B cell (primary cell): ENCODE measurements around the gene OSBPL1A. TPM values are rescaled to one million over a fixed set of nuclear protein-coding genes. Genes with fewer than 3 reads are reported as not detected.

Experiments used
- ATAC-seq: fragments of 200-7000 bp; cut with Tn5 transposase; one replicate; pipeline ENCODE4 v1.10.0; 2021; ENCODE audit warnings: low read depth, mild to moderate bottlenecking, moderate number of reproducible peaks, moderate library complexity
- CTCF ChIA-PET: fragments of 350-600 bp; sonication (Branson Sonifier 250); formaldehyde crosslinking; loops from one replicate; lab custom pipeline; 2021; ENCODE audit warnings: antibody characterized with exemption, inconsistent platforms; lab: Charles Lee
- POLR2A ChIA-PET: fragments of 350-600 bp; sonication (Branson Sonifier 250); formaldehyde crosslinking; loops from one replicate; lab custom pipeline; 2021; ENCODE audit warnings: antibody characterized with exemption; lab: Charles Lee
- DNase-seq: peaks from one replicate; pipeline ENCODE4 v3.0.0; 2013
- H2AFZ ChIP-seq: 2 replicates; pipeline ENCODE4 v1.6.1; 2012; ENCODE audit warnings: mild to moderate bottlenecking, low read depth, low read length; ENCODE audit not compliant: insufficient read depth, poor library complexity, severe bottlenecking
- H3K27ac ChIP-seq, 2 donors: 1 replicate in 1 of 2; 2 replicates in 1 of 2; pipeline ENCODE4 v1.5.1; 2012 to 2013; ENCODE audit warnings: low read length in 2 of 2, mild to moderate bottlenecking in 2 of 2, moderate library complexity in 1 of 2
- H3K27me3 ChIP-seq, 4 experiments: fragments of 200-600 bp in 1 of 4; sonication (generic) in 1 of 4; replicated peaks in 1 of 4; 1 replicate in 2 of 4; 2 replicates in 2 of 4; pipeline versions ENCODE4 v1.6.1 to v1.7.0; 2013 to 2016; ENCODE audit warnings: low read length in 3 of 4, mild to moderate bottlenecking in 2 of 4, mixed read lengths in 1 of 4, moderate library complexity in 1 of 4; ENCODE audit not compliant: insufficient read depth in 4 of 4, control insufficient read depth in 3 of 4; ENCODE audit errors: control extremely low read depth in 1 of 4
- H3K36me3 ChIP-seq, 2 experiments: replicated peaks in 1 of 2; 1 replicate in 1 of 2; 2 replicates in 1 of 2; pipeline versions ENCODE4 v1.6.1 to v1.7.1; 2013; ENCODE audit warnings: low read length in 1 of 2; ENCODE audit not compliant: insufficient read depth in 2 of 2, control insufficient read depth in 1 of 2; ENCODE audit errors: control extremely low read depth in 1 of 2, extremely low read depth in 1 of 2
- H3K4me1 ChIP-seq, 2 donors: fragments of 200-600 bp in 1 of 2; sonication (generic) in 1 of 2; 1 replicate in 1 of 2; 2 replicates in 1 of 2; pipeline versions ENCODE4 v1.5.1 to v1.6.1; 2013 to 2017; ENCODE audit warnings: low read length in 2 of 2; ENCODE audit not compliant: control insufficient read depth in 2 of 2, insufficient read depth in 2 of 2
- H3K4me2 ChIP-seq: replicated peaks from 2 replicates; pipeline ENCODE3; 2012; ENCODE audit warnings: mild to moderate bottlenecking, low read depth, low read length; ENCODE audit not compliant: poor library complexity, severe bottlenecking
- H3K4me3 ChIP-seq, 5 experiments: fragments of 200-600 bp in 1 of 5; sonication (generic) in 1 of 5; 1 replicate in 3 of 5; 2 replicates in 2 of 5; pipeline versions ENCODE4 v1.5.1 to v1.7.0; 2011 to 2016; ENCODE audit warnings: low read length in 4 of 5, mild to moderate bottlenecking in 4 of 5, low read depth in 2 of 5, control low read depth in 1 of 5, moderate library complexity in 1 of 5; ENCODE audit not compliant: insufficient read depth in 1 of 5; ENCODE audit errors: control extremely low read depth in 1 of 5, extremely low read depth in 1 of 5
- H3K79me2 ChIP-seq: fragments of 200-600 bp; sonication (generic); one replicate; pipeline ENCODE4 v1.6.0; 2016; ENCODE audit warnings: low read length; ENCODE audit not compliant: control insufficient read depth, insufficient read depth
- H3K9ac ChIP-seq: fragments of 200-600 bp; sonication (generic); 2 replicates; pipeline ENCODE4 v1.6.1; 2017; ENCODE audit warnings: mild to moderate bottlenecking, low read length, moderate library complexity
- H3K9me3 ChIP-seq, 3 donors: one replicate each; pipeline versions ENCODE4 v1.6.1 to v1.7.1; 2013; ENCODE audit warnings: low read length in 2 of 3; ENCODE audit not compliant: control insufficient read depth in 2 of 3, insufficient read depth in 1 of 3; ENCODE audit errors: control extremely low read depth in 1 of 3
- H4K20me1 ChIP-seq: 2 replicates; pipeline ENCODE4 v1.6.0; 2012; ENCODE audit warnings: mild to moderate bottlenecking, low read length; ENCODE audit not compliant: insufficient read depth, control insufficient read depth, poor library complexity, severe bottlenecking
- H3K27ac Mint-ChIP-seq: one replicate; pipeline ENCODE4 v1.8.0; 2021; ENCODE audit warnings: mixed read lengths
- H3K27me3 Mint-ChIP-seq: one replicate; pipeline ENCODE4 v1.8.0; 2021; ENCODE audit warnings: mixed read lengths
- H3K4me1 Mint-ChIP-seq: one replicate; pipeline ENCODE4 v1.8.0; 2021; ENCODE audit warnings: mixed read lengths
- H3K4me3 Mint-ChIP-seq: one replicate; pipeline ENCODE4 v1.8.0; 2021; ENCODE audit warnings: mixed read lengths
- H3K9me3 Mint-ChIP-seq: one replicate; pipeline ENCODE4 v1.8.0; 2022; ENCODE audit warnings: mixed read lengths; ENCODE audit not compliant: insufficient read depth
- CTCF ChIP-seq: fragments of 200-600 bp; IDR thresholded peaks from one replicate; pipeline ENCODE4 v1.8.0; 2022; ENCODE audit warnings: antibody characterized with exemption, mild to moderate bottlenecking
- EZH2 ChIP-seq: IDR thresholded peaks from 2 replicates; pipeline ENCODE4 v1.6.1; 2012; ENCODE audit warnings: borderline replicate concordance, low read depth, mild to moderate bottlenecking, moderate library complexity, low read length; ENCODE audit not compliant: insufficient read depth, poor library complexity, severe bottlenecking
- WGBS: methylation state at CpG from one replicate; pipeline ENCODE4 v1.1.5; 2013; ENCODE audit warnings: missing lambda C conversion rate; ENCODE audit not compliant: insufficient coverage; 5-methylcytosine and 5-hydroxymethylcytosine counted together
- intact Hi-C: fragments of 100-400 bp; cut with micrococcal nuclease; formaldehyde crosslinking; loops from one replicate; pipeline ENCODE4 v1.10.0; 2022
- polyA plus RNA-seq: library from polyadenylated mRNA; depleted of rRNA; stranded (reverse); fragments of >200 nt; gene quantifications from 2 replicates; pipeline ENCODE4 v1.2.3, GENCODE V29; 2012
- total RNA-seq, 2 donors: library from RNA; stranded (reverse); fragments of 120-200 nt in 1 of 2; gene quantifications; 1 replicate in 1 of 2; 2 replicates in 1 of 2; pipeline versions ENCODE4 v1.2.3 to v1.2.4, GENCODE V29; 2013 to 2022

The OSBPL1A gene
- total and polyA plus RNA-seq, 2 donors (not counting 1 experiment from before 2014, with no cell fraction given): 0.57 to 0.86 TPM

- Mint-ChIP-seq H3K27me3 (peaks cover 3% of the 10 kb centered on the region), H3K4me1 (no peaks in the 10 kb centered on the region), H3K9me3 (no peaks in the 10 kb centered on the region), H3K27ac (no peak overlapping the region), H3K4me3 (no peak overlapping the region)
- no peak for ATAC-seq
- intact Hi-C loops: no loop called here
- WGBS: 81% methylated on average over 7 of the region's 11 CpGs
- DNase-seq: no peak
- ChIA-PET POLR2A (no interaction called here), CTCF (no interaction called here)
- no peaks in the 10 kb centered on the region for H3K4me1 ChIP-seq
- peaks cover 0 to 2% (median 0%) of the 10 kb centered on the region in 4 experiments for H3K27me3 ChIP-seq
- H3K9me3 ChIP-seq: no peaks in the 10 kb centered on the region
- H4K20me1 ChIP-seq: no peaks in the 10 kb centered on the region
- no peak overlapping the region for H3K27ac ChIP-seq
- H3K79me2 ChIP-seq: no peaks in the 10 kb centered on the region
- H2AFZ ChIP-seq: no peak overlapping the region
- TF ChIP-seq EZH2: no peak
- TF ChIP-seq CTCF: no peak
- H3K9ac ChIP-seq: no peak overlapping the region
- no peak overlapping the region for H3K4me3 ChIP-seq
- no peak overlapping the region for H3K4me2 ChIP-seq
- H3K36me3 ChIP-seq: no peaks in the 10 kb centered on the region
These were observed 196.9 kb downstream of the OSBPL1A start for GRCh38 chr18:24200494-24201290.

GRCh38 chr18:24199372-24199962 is 198.2 kb downstream of the OSBPL1A start:
- Histone ChIP-seq H3K27me3 (peaks cover 0 to 2% (median 0%) of the 10 kb centered on the region in 4 experiments), H3K4me2 (no peak overlapping the region), H4K20me1 (no peaks in the 10 kb centered on the region), H3K36me3 (no peaks in the 10 kb centered on the region), H3K4me1 (no peaks in the 10 kb centered on the region), H3K9ac (no peak overlapping the region), H3K79me2 (no peaks in the 10 kb centered on the region), H2AFZ (no peak overlapping the region), H3K4me3 (no peak overlapping the region), H3K9me3 (no peaks in the 10 kb centered on the region), H3K27ac (no peak overlapping the region)
- Mint-ChIP-seq H3K27ac (no peak overlapping the region), H3K4me3 (no peak overlapping the region), H3K4me1 (no peaks in the 10 kb centered on the region), H3K9me3 (no peaks in the 10 kb centered on the region), H3K27me3 (peaks cover 3% of the 10 kb centered on the region)
- DNase-seq (no peak), ATAC-seq (no peak)
- POLR2A ChIA-PET: no interaction called here
- CTCF ChIA-PET: interaction anchor here (0.8 kb wide), 1 partner anchor 23 kb away, joined by 3 read pairs; no protein-coding TSS in a partner anchor
- no peak for TF ChIP-seq CTCF
- no peak for TF ChIP-seq EZH2
- 67% methylated on average over 1 of the region's 5 CpGs for WGBS
- intact Hi-C loops: no loop called here
